GM21529 (cell line): ENCODE measurements around the gene GNAL.

Experiments used
- ATAC-seq: cut with Tn5 transposase; IDR thresholded peaks from one replicate; pipeline ENCODE4 v1.9.1; 2021; ENCODE audit not compliant: unreplicated experiment

The GNAL gene

GRCh38 chr18:11719621-11720020, 30.6 kb downstream of the GNAL start:
- no peak for ATAC-seq

GRCh38 chr18:11721720-11722119, 32.7 kb downstream of the GNAL start:
- no peak for ATAC-seq

GRCh38 chr18:11724781-11725180, 35.7 kb downstream of the GNAL start:
- no peak for ATAC-seq

- no peak for ATAC-seq
Observed at GRCh38 chr18:11726556-11726955, 37.5 kb downstream of the GNAL start.

DNA sequence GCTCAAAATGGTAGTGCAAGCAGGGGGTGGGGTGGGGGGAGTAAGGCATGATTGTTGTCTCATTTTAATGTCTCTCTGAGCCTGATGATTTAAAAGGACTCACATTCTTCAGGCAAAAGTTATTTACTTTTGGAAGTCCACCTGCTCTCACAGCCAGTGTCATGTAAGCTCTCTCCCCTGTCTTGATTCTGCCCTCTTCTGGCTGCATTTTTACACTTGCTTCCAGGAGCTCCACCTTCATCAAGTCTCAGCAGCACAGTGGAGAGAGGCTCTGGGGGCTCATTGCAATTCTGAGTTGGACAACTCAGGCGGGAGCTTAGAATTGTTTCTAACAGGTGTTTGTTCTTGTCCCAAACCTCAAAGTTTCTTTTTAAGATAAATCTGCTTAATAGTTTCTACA, 39.2 kb downstream of the GNAL start:
- no peak for ATAC-seq

- no peak for ATAC-seq
Observed at GRCh38 chr18:11729556-11729955, 40.5 kb downstream of the GNAL start.

GRCh38 chr18:11733031-11733430, 44.0 kb downstream of the GNAL start:
- ATAC-seq: peak; percentile 74

- ATAC-seq: no peak
Observed at GRCh38 chr18:11736656-11737055, 47.6 kb downstream of the GNAL start.

DNA sequence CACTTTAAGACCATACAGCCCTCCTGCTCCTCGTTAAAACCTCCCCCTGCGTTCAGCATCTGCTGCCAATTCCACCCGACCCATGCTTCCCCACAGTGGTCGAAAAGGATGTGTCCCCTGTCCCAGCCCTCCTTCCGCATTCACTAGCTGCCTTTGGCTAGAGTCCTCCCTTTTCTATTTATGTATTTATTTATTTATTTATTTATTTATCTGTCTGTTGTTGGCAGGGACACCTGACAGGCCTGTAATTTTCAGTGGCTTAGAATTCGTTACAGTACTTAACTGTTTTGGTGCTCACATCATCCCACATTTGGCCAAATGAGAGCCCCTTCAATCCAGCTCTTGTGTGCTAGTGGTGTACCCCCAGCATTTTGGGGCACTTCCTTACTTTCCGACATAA, 50.8 kb downstream of the GNAL start:
- ATAC-seq: no peak

DNA sequence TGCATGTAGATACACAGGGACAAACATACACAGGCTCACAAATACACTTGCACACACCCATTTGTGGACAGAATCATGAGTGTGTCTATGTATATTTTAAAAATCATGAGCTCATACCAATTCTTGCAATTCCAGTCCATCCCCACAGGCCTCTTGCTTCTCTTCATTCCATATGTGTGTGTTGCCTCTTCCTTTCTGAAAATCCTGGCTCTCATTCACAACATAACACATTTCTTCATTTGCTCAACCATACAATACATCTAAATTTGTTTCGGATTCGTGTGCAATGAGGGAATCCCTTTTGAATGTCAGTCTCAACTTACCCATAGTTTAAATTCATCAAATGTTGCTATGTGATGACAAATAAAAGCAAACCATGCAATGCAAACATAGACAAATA, 51.4 kb downstream of the GNAL start:
- no peak for ATAC-seq

- ATAC-seq: no peak
Observed at GRCh38 chr18:11741505-11742145, 52.6 kb downstream of the GNAL start.

DNA sequence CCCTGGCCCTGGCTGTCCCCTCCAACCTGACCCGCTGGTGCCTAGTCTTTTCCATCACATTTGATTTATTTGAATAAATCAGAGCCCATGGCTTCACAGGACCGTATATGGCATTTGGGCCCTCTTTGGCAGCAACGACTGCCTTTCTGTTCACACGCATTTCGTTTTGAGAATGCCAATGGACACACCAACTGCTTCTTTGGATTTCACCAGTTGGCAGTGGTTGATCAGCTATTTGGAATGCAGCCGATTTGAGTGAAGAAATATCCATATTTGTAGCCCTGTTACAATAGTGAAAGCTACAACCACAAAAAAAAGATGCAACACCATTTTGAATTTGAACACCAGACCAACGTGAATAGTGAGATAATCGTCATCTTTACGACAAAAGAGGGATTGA, 56.5 kb downstream of the GNAL start:
- no peak for ATAC-seq

DNA sequence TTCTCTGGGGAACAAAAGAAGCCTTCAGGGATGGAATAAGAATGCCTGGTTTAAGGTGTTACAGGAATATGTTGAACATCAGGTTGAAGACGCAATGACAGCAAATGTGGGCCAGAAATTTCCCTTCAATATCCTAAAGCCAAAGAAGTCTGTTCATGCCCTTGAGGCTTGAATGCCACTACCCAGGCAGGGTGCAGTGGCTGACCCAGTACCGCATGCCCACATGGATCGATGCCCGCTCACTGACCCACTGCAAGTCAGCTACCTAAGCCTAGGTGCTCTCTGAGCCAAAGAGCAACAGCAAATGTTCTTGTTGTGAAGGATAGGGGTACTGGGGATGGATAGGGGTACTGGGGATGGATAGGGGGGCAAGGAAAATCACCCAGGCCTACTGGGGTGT, 58.2 kb downstream of the GNAL start:
- ATAC-seq: no peak

DNA sequence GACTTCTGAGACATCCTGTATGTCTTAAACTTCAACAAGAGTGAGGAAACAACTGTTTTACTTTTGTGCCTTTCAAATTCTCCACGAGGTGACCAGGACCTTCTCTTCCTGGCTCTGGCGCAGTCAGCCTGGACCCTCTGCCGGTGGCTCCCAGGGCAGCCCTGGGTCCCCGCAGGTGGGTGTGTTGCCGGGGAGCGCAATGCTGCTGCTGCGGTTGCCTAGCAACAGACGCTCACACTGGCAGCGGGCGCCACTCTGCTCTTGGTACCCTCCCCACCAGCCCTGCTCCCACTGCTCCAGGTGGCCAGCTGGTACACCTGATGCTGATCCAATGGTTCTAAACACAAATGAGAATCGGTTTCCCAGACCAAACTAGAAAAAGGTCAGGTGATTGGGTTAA, 58.7 kb downstream of the GNAL start:
- no peak for ATAC-seq

GRCh38 chr18:11749305-11749704, 60.2 kb downstream of the GNAL start:
- no peak for ATAC-seq

DNA sequence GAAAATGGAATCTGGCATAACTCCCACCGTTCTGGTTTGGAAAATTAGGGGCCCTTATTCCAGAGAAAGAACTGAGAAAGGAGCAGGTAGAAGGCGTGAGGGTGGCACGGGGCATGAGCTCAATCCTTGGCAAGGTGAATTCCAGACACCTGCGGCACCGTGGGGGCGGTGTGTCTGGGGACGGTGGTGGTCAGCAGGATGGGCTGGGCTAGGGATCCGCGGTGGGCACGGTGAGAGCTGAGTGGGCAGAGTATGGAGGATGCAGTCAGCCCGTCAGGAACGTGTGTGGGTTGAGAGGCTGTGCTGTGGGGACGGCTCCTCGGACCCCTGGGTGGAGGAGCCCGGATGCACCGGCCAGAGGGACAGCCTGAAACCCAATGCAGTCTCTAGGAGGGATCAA, 61.1 kb downstream of the GNAL start:
- ATAC-seq: no peak

GRCh38 chr18:11750581-11751310, 61.7 kb downstream of the GNAL start:
- no peak for ATAC-seq

- no peak for ATAC-seq
Observed at GRCh38 chr18:11751341-11752115, 62.5 kb downstream of the GNAL start.

DNA sequence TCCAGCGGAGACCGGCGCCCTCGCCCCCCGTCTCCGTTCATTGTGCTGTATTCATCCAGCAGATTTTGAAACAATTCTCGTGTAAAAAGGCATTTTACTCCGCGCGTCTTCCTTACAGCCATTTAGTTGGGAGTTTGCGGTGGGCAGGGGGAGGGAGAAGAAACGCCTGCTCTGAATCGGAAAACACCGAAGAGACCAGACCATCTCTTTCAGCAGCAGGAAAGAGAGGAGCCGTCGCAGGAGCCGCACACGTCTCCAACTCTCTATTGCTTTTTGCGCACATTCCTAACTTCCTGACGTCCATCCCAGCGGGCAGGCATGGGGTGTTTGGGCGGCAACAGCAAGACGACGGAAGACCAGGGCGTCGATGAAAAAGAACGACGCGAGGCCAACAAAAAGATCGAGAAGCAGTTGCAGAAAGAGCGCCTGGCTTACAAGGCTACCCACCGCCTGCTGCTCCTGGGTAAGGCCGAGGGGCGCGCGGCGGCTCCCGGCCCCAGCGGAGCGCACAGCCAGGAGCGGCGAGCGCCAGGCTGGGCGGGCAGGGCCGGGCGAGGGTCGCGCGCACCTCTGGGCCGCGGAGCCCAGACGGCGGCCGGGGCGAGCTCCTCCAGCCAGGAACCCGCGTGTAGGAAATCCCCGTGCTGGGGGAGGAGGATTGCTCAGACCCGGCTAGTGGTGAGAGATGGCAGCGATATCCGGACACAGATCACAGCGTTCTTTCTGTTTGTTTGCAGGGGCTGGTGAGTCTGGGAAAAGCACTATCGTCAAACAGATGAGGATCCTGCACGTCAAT, 63.2 kb downstream of the GNAL start:
- no peak for ATAC-seq

- no peak for ATAC-seq
Observed at GRCh38 chr18:11754979-11755378, 65.9 kb downstream of the GNAL start.

DNA sequence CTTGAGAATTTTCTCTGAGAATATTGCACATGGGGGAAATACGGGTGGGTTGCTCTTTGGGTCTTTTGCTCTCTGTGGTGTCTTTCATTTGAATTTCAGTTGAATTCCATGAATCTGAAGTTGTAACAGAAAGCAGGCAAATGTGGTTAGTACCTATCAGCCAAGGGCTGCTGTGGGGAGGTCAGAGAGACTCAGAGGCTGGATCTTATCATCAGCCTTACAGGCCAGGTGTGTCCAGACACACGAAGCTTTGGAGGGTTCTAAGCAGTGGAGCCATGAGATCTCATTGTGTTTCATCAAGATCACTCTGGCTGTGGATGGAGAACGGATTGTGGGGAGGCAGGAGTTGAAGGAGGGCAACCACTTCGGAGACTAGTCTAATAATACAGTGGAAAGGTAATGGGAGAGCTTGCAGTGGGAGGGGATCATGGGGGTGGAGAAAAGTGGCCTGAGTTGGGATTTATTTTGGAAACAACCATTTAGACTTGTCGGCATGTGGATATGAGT, 68.1 kb downstream of the GNAL start:
- no peak for ATAC-seq
